CD4-positive, alpha-beta T cell treated with Interleukin-21 for 1 hour (primary cell): Measurements from ENCODE around the gene TSPEAR.
A peak's percentile ranks its signal among the peaks of the same experiment; 100 is the strongest.
"Not testable (repeated sequence)": the region's sequence is repeated elsewhere in the genome, so short reads cannot be mapped to it uniquely, and the experiment has no call there.

Source experiments
- DNase-seq: peaks from one replicate; pipeline ENCODE4 v3.0.0-alpha.2; 2020

The TSPEAR gene

DNA sequence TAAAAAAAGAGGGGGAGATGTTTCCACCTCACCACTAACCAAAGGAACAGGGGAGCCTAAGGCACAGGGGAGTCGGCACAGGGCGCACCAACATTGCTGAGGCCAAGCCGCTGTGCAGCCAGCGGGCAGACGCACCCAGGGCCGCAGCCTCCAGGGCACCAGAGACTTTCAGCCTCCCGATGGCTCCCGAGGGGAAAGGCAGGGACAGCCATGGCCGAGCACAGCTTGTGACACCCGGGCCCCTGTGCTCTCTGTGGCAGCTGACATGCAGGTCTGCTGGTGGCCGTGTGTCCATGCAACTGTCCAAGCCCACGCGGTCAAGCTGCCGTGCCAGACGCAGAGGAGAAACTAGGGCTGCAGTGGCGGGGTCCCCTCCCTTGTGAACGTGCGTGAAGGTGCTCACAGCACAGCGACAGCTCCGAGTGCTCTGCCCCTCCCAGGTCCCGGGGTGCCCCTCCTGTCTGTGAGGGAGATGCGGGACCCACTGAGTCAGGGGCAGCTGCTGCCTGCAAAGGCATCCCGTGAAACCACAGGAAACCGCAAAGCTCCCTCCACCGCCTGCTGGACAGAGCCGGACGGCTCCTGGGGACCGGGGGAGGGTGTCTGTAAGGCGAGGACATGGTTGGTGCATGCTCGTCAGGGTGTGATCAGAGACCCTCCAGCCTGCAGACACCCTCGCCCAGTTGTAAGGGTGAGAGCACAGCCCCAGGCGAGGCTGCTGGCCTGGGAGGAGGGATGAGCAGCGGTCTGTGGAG is 62.6 kb downstream of the TSPEAR start:
- no peak for DNase-seq

DNA sequence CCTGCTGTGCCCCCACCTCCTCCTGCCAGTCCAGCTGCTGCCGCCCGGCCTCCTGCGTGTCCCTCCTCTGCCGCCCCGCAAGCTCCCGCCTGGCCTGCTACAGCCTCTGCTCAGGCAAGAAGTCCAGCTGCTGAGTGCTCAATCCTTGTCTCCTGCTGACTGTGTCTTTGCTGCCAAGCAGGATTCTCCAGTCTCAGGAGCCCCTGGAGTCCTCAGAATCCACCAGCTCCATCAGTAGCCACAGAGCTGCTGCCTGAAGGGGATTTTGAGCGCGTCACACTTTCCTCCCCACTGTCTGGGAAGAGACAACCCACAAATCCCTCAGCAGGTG is 64.2 kb downstream of the TSPEAR start:
- no peak for DNase-seq

DNA sequence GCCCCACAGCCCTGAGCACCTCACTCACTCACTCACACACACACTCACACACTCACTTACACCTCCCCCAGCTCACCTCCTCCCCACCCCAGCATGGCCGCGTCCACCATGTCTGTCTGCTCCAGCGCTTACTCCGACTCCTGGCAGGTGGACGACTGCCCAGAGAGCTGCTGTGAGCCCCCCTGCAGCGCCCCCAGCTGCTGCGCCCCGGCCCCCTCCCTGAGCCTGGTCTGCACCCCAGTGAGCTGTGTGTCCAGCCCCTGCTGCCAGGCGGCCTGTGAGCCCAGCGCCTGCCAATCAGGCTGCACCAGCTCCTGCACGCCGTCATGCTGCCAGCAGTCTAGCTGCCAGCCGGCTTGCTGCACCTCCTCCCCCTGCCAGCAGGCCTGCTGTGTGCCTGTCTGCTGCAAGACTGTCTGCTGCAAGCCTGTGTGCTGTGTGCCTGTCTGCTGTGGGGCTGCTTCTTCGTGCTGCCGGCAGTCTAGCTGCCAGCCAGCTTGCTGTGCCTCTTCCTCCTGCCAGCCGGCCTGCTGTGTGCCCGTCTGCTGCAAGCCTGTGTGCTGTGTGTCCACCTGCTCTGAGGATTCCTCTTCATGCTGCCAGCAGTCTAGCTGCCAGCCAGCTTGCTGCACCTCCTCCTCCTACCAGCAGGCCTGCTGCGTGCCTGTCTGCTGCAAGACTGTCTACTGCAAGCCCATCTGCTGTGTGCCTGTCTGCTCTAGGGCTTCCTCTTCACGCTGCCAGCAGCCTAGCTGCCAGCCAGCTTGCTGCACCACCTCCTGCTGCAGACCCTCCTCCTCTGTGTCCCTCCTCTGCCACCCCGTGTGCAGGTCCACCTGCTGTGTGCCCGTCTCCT is 64.8 kb downstream of the TSPEAR start, which contains the start of gene KRTAP10-11:
TSS of gene KRTAP10-11 (plus strand) at position 49 of the 856 bp plus-strand sequence. CDS start at position 94, 45 bp downstream.
- DNase-seq, result not testable (repeated sequence)

DNA sequence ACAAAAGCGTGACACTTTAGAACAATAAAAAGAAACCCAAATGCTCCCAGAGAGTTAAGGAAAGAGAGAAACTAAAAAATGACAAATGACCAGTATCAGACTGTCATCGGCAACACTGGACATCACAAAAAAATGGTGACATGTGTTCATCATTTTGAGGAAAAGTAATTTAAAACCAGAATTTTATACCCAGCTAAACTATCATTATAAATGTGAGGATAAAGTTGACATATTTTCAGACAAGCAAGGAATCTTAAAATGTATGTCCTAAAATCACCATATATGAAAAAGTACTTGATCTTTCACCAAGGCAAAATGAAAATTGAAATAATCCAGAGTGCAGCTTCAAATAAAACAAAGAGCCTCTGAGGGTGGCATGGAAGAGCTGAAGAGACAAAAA is 66.5 kb downstream of the TSPEAR start:
- DNase-seq, result no peak

DNA sequence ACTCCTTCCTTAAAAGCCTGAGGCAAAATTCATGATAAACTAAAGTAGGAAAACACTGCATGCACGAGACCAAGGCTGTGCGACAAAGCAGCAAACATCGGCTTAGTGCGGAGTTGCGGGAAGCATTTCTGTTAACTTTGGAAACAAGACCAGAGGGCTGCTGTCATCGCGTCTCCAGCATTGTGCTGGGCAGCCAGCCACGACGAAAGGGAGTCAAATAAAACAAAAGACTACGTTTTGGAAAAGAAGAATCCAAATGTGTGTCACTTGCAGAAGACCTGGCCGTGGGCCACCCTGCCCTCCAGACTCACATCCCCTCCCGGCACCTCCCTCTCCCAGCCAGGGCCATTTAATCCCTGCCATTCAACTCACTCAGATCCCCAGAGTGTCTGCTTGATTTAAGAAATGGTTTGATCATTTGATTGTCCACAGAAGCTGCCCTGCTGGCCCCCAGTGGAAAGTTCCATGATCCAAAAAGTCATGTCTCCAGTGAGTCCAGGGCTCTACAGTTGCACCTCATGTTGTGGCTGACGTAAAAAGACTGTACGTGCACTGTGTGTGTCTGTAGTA is 67.5 kb downstream of the TSPEAR start:
- DNase-seq, result no peak

DNA sequence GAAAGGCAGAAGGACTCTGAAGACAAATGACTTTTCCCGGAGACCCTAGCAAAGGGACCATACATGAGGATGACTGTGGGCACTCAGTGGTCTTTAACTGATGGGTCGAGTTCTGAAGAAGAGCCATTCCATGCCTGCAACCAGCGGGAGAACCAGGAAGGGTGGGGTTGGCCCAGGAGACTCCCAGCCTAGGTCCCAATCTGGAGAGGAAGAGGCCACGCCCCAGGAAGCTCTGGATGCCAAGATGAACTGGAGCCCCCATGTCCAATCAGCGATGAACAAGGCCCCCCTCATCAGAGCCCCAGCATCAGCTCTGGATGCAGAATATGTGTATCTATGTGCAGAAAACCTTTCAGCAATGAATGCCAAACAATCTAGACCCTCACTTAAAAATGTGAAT is 70.6 kb downstream of the TSPEAR start:
- no peak for DNase-seq

DNA sequence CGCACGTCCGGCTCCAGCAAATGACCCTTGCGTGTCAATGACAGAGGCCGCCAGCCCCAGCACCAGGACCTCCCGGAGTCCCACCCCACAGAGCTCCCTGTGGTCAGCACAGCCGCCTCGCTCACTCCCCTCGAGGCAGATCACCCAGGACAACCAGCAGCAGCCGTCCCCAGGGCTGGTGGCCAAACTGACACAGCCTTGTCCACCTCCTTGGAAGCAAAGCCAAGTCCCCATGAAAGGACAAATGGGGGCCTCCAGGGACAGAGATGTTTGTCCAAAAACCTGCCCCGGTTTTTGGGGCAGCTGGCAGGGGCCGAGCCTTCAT is 72.1 kb downstream of the TSPEAR start:
- no peak for DNase-seq

DNA sequence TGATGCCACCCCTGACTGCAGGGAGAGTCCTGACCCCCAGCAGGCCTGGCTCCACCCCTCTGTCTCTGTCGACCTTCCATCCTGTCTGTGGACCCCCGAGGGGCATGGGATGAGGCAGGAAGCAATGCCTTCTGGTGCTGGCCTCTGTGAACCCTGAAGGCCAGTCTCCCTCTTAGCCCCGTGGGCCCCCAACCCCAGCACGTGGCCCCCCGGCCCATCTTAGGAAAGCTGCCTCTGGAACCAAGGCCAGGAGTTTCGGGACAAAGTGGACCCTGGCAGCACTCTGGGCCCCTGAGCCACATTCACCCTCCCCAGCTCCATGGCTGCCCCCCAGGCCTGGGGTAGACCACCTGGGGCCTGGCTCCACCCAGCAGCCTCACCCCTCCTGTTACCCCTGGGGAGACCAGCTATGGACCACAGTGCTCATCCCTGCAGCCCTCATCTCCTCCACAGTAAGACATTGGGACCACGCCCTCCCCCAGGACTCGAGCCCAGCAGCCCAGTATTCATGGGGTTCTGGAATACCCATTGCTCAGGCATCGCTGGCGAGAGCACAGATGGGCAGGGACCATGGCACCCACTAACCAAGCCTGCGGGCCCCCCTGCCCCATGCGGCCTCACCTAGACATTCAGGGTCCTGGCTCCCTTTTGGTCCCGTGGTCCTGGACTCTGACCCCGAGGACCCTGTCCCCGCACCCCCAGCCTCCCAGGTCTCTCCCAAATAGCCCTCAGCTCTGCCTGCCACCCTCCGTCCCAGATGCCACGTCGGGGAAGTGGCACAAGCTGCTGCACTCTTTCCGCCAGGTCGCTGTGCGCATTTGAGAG is 72.7 kb downstream of the TSPEAR start:
- DNase-seq, result not testable (repeated sequence)

DNA sequence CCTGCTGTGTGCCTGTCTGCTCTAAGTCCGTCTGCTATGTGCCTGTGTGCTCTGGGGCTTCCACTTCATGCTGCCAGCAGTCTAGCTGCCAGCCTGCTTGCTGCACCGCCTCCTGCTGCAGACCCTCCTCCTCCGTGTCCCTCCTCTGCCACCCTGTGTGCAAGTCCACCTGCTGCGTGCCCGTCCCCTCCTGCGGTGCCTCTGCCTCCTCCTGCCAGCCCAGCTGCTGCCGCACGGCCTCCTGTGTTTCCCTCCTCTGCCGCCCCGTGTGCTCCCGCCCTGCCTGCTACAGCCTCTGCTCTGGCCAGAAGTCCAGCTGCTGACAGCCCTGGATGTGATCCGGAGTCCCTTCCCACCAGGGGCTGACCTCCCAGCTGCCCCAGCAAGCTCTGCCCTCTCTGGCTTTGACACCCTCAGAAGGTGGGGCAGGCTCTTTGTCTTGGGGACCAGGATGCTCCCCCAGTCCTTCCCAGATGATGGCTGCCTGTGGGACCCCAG is 73.5 kb downstream of the TSPEAR start:
- not testable (repeated sequence) for DNase-seq

DNA sequence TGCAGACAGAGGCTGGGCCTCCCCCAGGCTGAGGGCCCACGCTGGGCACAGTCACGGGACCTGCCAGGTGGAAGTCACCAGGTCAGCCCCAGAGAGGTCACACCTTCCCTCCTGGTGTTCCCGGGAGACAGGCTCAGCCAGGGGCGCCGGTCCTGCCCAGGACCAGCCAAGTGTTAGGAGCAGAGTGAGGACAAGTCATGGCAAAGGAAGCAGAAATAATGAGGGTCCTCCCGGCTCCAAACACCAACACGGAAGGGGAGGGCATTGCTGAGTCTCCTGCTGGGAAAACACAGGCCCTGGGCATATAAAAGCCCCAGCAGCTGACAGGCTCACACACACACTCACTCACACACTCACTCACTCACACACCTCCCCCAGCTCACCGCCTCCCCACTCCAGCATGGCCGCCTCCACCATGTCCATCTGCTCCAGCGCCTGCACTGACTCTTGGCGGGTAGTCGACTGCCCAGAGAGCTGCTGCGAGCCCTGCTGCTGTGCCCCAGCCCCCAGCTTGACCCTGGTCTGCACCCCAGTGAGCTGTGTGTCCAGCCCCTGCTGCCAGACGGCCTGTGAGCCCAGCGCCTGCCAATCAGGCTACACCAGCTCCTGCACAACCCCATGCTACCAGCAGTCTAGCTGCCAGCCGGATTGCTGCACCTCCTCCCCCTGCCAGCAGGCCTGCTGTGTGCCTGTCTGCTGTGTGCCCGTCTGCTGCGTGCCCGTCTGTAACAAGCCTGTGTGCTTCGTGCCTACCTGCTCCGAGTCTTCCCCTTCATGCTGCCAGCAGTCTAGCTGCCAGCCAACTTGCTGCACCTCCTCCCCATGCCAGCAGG is 74.1 kb downstream of the TSPEAR start, which contains the start of gene KRTAP10-10:
TSS of gene KRTAP10-10 (plus strand) at position 339 of the 833 bp plus-strand sequence. CDS start at position 401, 62 bp downstream.
- DNase-seq, result no peak

DNA sequence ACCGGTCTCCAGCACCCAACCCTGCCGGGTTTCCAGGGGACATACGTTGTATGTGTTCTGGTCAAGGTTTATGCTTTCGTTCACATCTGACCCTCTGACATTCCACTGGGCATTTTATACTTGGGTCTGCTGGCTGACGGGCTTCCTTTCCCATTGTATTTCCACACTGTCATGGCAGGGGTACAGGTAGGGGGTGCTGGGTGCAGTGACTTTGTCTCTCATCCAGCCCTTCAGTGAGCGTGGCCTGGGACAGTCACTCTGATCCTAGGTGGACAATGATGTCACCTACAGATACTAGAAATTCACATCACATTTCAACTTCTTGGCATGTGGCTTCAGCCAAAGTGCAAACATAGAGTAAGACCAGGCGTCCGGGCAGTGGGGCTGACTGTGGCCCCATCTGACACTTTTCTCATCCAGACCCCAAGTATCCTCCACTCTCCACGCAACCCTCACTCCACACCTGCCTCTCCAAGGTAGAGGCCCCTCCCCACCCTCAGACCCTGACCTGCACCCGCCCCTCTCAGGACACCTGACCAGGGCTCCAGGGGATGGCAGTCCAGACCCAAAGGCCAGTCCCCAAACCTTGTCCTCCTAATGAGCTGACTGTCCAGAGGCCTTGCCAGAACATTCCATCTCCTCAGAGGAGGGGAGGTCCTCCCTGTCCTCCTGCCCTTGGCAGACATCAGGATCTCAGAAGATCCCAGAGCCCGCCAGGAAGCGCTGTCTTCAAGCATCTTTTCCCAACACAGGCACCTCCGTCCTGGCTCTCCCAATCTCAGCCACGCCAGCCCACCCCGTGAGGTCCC is 75.0 kb downstream of the TSPEAR start:
- no peak for DNase-seq

DNA sequence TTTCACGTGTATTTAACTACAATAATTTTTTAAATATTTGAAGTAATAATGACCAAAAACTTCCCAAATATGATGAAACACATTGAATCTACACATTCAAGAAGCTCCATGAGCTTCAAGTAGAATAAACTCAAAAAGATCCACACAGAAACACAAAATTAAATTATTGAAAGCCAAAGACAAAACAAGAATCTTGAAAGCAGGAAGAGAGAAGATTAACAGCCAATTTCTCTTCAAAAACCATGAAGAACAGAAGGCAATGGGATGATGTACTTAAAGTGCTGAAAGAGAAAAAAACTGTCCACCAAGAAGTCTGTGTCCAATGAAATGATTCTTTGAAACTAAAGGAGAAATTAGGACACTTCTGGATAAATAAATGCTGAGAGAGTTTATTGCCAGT is 79.3 kb downstream of the TSPEAR start:
- no peak for DNase-seq

DNA sequence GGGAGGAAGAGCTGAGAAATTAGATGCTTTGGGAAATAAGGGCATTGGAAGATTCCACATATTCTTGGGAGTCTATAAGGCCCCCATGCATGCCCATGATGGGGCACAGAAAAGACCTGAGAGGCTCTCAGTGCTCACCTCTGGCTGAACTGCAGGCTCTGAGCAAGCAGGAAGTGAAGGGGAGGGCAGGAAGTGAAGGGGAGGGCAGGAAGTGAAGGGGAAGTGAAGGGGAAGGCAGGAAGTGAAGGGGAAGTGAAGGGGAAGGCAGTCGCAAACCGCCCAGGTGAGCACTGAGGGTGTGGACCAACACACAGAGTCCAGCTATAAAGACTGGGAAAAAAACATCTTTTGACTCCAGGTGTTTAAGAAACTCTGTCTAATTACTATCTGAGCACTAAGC is 80.9 kb downstream of the TSPEAR start:
- DNase-seq, result peak; percentile 21

DNA sequence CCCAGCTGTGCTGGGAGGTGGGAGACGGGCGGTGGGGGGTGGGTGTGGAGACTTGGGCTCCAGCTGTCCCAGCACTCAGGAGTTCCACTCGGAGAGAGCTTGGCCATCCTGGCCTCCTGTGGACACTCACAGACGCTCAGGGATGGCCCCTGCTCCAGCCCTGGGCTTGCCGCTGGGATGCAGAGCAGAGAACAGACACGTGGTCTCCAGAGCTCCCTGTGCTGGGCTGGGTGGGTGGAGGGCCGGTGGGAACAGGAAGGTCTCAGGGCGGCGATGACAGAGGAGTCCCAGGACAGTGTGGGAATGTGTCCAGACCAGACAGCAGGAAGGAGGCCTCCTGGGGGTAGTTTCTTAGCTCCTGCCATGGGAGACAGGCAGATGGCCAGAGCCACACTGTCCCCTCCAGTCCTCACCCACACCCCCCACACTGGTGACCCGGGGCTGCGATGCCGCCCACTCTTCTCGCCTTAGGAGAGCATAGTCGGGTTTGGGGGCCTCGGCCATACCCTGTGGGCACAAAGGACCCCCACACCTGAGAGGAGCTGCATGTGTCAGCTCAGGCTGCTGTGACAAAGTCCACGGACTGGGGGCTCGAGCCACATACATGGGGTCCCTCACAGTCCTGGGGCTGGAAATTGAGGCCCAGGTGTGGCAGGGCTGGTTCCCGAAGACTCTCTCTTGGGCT is 82.5 kb downstream of the TSPEAR start:
- no peak for DNase-seq

DNA sequence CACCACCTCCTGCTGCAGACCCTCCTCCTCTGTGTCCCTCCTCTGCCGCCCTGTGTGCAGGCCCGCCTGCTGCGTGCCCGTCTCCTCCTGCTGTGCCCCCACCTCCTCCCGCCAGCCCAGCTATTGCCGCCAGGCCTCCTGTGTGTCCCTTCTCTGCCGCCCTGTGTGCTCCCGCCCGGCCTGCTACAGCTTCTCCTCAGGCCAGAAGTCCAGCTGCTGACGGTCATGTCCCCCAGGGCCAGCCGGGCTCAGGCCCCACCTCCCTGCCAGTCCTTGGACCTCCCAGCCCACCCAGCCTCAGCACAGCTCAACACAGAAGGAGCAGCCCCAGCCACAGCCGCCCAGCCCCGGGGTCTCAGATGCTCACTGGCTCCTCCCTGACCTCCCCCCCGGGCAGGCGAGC is 83.5 kb downstream of the TSPEAR start:
- DNase-seq, result not testable (repeated sequence)

DNA sequence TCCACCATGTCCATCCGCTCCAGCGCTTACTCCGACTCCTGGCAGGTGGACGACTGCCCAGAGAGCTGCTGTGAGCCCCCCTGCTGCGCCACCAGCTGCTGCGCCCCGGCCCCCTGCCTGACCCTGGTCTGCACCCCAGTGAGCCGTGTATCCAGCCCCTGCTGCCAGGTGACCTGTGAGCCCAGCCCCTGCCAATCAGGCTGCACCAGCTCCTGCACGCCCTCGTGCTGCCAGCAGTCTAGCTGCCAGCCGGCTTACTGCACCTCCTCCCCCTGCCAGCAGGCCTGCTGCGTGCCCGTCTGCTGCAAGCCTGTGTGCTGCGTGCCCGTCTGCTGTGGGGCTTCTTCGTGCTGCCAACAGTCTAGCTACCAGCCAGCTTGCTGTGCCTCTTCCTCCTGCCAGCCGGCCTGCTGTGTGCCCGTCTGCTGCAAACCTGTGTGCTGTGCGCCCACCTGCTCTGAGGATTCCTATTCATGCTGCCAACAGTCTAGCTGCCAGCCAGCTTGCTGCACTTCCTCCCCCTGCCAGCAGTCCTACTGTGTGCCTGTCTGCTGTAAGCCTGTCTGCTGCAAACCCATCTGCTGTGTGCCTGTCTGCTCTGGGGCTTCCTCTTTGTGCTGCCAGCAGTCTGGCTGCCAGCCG is 84.1 kb downstream of the TSPEAR start:
- not testable (repeated sequence) for DNase-seq

DNA sequence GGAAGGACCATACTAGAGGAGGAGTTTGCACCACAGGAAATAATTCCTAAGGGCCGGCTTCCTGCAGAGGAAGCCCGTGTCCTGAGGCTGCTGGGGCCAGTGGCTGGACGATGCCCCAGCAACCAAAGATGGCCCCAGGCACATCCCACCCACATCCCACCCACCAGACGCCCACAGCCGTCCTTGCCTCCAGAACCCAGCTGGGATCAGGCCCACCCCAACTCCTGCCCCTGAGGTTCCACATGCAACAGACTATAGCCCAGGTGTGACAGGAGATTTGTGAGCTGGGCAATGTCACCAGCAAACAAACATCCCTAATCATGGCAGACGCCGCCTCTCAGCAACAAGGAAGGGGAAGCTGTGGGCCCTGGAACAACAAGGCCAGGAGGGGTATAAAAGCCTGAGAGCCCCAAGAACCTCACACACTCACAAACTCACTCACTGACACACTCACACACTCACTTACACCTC is 84.7 kb downstream of the TSPEAR start, which contains the start of gene KRTAP10-9:
TSS of gene KRTAP10-9 (plus strand) at position 421 of the 471 bp plus-strand sequence. CDS start 79 bp downstream, outside the sequence.
- no peak for DNase-seq

DNA sequence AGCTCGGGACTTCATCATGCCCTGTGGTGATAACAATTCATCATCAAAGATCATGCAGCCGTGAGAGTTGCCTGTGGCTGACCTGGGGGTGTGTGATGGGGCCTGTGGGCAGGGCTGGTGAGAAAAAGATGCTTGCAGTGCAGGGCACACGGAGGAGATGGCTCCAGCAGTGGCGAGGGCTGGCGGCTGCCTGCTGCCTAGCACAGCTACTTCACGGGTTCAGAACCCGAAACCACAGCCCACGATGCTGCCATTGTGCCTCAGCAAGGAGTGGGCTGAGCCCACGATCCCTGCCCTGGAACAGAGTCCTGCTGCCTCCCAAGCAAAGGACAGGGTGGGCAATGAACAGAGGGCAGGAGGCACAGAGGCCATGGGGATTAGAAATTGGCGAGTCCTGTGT is 85.1 kb downstream of the TSPEAR start:
- DNase-seq, result peak; percentile 42

DNA sequence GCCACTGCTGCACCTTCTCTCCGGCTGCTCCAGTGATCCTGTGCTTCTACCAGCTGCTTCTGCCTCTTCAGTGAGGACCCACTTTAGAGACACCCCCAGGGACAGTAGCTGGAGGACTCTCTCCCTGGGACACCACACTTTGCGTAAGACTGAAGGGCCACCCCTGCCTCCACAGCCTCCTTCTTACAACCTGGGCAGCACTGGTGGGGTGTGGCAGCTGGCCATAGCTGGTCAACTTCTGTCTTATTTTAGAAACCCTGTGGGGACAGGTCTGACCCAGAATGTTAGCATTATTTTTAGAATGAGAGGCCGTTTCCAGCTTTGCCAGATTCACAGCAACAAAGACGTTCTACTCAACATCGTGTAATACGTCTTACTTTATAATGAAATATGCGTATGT is 85.6 kb downstream of the TSPEAR start:
- no peak for DNase-seq
